ENCODE measurements around the gene ENO2.
"Not testable (repeated sequence)": the region's sequence is repeated elsewhere in the genome, so short reads cannot be mapped to it uniquely, and the experiment has no call there.

DNA sequence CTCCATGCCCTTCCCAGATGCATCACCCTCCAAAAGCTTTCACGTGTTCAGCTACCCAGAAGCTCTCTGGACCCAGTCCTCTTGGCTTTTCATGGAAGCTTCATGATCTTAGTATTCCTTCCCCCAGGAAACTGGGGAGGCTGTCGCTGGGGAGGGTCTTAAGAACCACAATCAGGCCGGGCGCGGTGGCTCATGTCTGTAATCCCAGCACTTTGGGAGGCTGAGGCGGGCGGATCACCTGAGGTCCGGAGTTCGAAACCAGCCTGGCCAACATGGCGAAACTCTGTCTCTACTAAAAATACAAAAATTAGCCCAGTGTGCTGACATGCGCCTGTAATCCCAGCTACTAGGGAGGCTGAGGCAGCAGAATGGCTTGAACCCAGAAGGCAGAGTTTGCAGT lies 6.2 kb upstream of the ENO2 start:
- TF ChIP-seq, protein P1, sequence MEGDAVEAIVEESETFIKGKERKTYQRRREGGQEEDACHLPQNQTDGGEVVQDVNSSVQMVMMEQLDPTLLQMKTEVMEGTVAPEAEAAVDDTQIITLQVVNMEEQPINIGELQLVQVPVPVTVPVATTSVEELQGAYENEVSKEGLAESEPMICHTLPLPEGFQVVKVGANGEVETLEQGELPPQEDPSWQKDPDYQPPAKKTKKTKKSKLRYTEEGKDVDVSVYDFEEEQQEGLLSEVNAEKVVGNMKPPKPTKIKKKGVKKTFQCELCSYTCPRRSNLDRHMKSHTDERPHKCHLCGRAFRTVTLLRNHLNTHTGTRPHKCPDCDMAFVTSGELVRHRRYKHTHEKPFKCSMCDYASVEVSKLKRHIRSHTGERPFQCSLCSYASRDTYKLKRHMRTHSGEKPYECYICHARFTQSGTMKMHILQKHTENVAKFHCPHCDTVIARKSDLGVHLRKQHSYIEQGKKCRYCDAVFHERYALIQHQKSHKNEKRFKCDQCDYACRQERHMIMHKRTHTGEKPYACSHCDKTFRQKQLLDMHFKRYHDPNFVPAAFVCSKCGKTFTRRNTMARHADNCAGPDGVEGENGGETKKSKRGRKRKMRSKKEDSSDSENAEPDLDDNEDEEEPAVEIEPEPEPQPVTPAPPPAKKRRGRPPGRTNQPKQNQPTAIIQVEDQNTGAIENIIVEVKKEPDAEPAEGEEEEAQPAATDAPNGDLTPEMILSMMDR (conservative IDR thresholded peaks at IDR 0.05 in 1 of 2, IDR thresholded peaks at IDR 0.05 in 1 of 2; ENCODE audit: low read depth in 1 of 2, low read length in 2 of 2), result not testable (repeated sequence)
- TF ChIP-seq EZH2 (IDR thresholded peaks at IDR 0.05; ENCODE audit: low read length, missing control alignments), result not testable (repeated sequence)

Measured in fibroblast of lung (primary cell).